IgD-negative memory B cell (primary cell): Measurements from ENCODE around the gene TCF23. TPM values are rescaled to one million over a fixed set of nuclear protein-coding genes. Genes with fewer than 3 reads are reported as not detected.
A peak's percentile ranks its signal among the peaks of the same experiment; 100 is the strongest.
"Not testable (repeated sequence)": the region's sequence is repeated elsewhere in the genome, so short reads cannot be mapped to it uniquely, and the experiment has no call there.

ENCODE experiments used
- H3K27ac Mint-ChIP-seq, 3 donors: one replicate each; pipeline ENCODE4 v1.8.0; 2020 to 2022; ENCODE audit warnings: mild to moderate bottlenecking in 3 of 3, mixed read lengths in 3 of 3, moderate library complexity in 1 of 3
- H3K27me3 Mint-ChIP-seq: one replicate; pipeline ENCODE4 v1.8.0; 2021; ENCODE audit warnings: mixed read lengths
- H3K36me3 Mint-ChIP-seq: one replicate; pipeline ENCODE4 v1.8.0; 2020; ENCODE audit warnings: mild to moderate bottlenecking, mixed read lengths
- H3K4me1 Mint-ChIP-seq, 3 donors: one replicate each; pipeline ENCODE4 v1.8.0; 2020 to 2022; ENCODE audit warnings: mixed read lengths in 3 of 3, mild to moderate bottlenecking in 1 of 3
- H3K4me3 Mint-ChIP-seq, 4 donors: one replicate each; pipeline ENCODE4 v1.8.0; 2020 to 2022; ENCODE audit warnings: mild to moderate bottlenecking in 4 of 4, mixed read lengths in 4 of 4, moderate library complexity in 3 of 4
- H3K9me3 Mint-ChIP-seq, 3 donors: one replicate each; pipeline ENCODE4 v1.8.0; 2020 to 2021; ENCODE audit warnings: mixed read lengths in 3 of 3, mild to moderate bottlenecking in 1 of 3
- polyA plus RNA-seq: library from polyadenylated mRNA; unstranded; fragments of 300-500 nt; fragmentation: Illumina TruSeq; gene quantifications from one replicate; pipeline ENCODE4 v1.2.3, GENCODE V29; 2021

TCF23 gene
- not detected for polyA plus RNA-seq

GRCh38 chr2:27148801-27149439 lies at the start of gene TCF23:
Gene TCF23 (plus strand): TSS chr2:27149004. CDS start chr2:27149134, 130 bp downstream.
- H3K4me1 Mint-ChIP-seq = peaks cover 0 to 1% (median 0%) of the 10 kb centered on the region in 3 donors
- H3K36me3 Mint-ChIP-seq = no peaks in the 10 kb centered on the region
- H3K27ac Mint-ChIP-seq = no peak within 1 kb of the TSS

GRCh38 chr2:27099334-27099955 lies 49.4 kb upstream of the TCF23 start:
- Mint-ChIP-seq H3K36me3 (no peaks in the 10 kb centered on the region), H3K27me3 (no peaks in the 10 kb centered on the region), H3K4me1 (peaks cover 0 to 12% (median 6%) of the 10 kb centered on the region in 3 donors), H3K27ac (no peak overlapping the region), H3K4me3 (no peak overlapping the region), H3K9me3 (no peaks in the 10 kb centered on the region)

More at GRCh38 chr2:27148801-27149439, at the start of gene TCF23:
- Mint-ChIP-seq H3K4me3 (no peak within 1 kb of the TSS), H3K9me3 (no peaks in the 10 kb centered on the region), H3K27me3 (peaks cover 10% of the 10 kb centered on the region)

- H3K9me3 Mint-ChIP-seq = no peaks in the 10 kb centered on the region
- no peak overlapping the region for H3K27ac Mint-ChIP-seq
- no peaks in the 10 kb centered on the region for H3K36me3 Mint-ChIP-seq
- no peak overlapping the region for H3K4me3 Mint-ChIP-seq
- peaks cover 0 to 12% (median 6%) of the 10 kb centered on the region in 3 donors for H3K4me1 Mint-ChIP-seq
- no peaks in the 10 kb centered on the region for H3K27me3 Mint-ChIP-seq
These were observed 48.8 kb upstream of the TCF23 start for GRCh38 chr2:27100036-27100435.

DNA sequence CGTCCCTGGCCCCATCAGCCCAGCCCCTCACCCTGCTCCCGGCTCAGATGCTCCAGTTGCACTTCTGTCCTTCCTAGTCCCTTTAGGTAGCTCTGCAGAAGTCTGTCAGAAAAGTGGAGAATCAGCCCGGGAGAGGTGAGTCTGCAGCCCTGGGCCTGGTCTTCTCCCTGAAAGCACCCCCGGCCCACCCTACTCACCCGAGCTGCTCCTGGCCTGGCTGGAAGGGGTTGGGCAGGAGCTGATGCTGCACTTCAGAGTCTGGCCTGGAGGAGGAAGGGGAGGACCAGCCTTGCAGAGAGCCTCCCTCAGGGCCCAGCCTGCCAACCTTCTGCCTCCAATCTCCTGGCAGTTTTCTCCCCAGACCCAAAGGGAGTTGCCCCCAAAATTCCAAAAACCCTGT lies 46.5 kb upstream of the TCF23 start:
- Mint-ChIP-seq H3K27me3 (peaks cover 1% of the 10 kb centered on the region), H3K4me3 (no peak overlapping the region), H3K4me1 (peaks cover 0 to 1% (median 0%) of the 10 kb centered on the region in 3 donors), H3K36me3 (no peaks in the 10 kb centered on the region), H3K9me3 (no peaks in the 10 kb centered on the region), H3K27ac (no peak overlapping the region)

- no peak overlapping the region for H3K27ac Mint-ChIP-seq
- no peak overlapping the region for H3K4me3 Mint-ChIP-seq
- H3K27me3 Mint-ChIP-seq = peaks cover 1% of the 10 kb centered on the region
- H3K4me1 Mint-ChIP-seq = no peaks in the 10 kb centered on the region
- H3K9me3 Mint-ChIP-seq = no peaks in the 10 kb centered on the region
- no peaks in the 10 kb centered on the region for H3K36me3 Mint-ChIP-seq
These were observed 42.8 kb upstream of the TCF23 start for GRCh38 chr2:27105981-27106380.

- Mint-ChIP-seq H3K9me3 (no peaks in the 10 kb centered on the region), H3K36me3 (no peaks in the 10 kb centered on the region), H3K27ac (no peak overlapping the region), H3K27me3 (peaks cover 1% of the 10 kb centered on the region), H3K4me1 (no peaks in the 10 kb centered on the region), H3K4me3 (no peak overlapping the region)
These were observed 40.6 kb upstream of the TCF23 start for GRCh38 chr2:27108221-27108620.

DNA sequence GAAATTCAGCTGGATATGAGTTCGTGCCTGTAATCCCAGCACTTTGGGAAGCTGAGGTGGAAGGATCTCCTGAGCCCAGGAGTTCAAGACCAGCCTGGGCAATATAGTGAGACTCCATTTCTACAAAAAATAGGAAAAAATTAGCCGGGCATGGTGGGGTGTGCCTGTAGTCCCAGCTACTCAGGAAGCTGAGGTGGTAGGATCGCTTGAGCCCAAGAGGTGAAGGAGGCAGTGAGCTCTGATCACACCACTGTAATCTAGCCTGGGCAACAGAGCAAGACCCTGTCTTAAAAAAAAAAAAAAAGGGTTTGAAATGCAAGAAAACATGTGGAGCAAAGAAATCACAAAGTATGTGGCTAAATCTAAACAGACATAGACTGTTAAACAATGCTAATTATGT lies 39.7 kb upstream of the TCF23 start:
- H3K4me3 Mint-ChIP-seq = no peak overlapping the region
- H3K36me3 Mint-ChIP-seq = no peaks in the 10 kb centered on the region
- no peaks in the 10 kb centered on the region for H3K4me1 Mint-ChIP-seq
- peaks cover 1% of the 10 kb centered on the region for H3K27me3 Mint-ChIP-seq
- H3K27ac Mint-ChIP-seq = no peak overlapping the region
- no peaks in the 10 kb centered on the region for H3K9me3 Mint-ChIP-seq

GRCh38 chr2:27110603-27111352 lies 38.0 kb upstream of the TCF23 start:
- H3K27me3 Mint-ChIP-seq, H3K36me3 Mint-ChIP-seq, H3K27ac Mint-ChIP-seq, H3K4me3 Mint-ChIP-seq, H3K9me3 Mint-ChIP-seq, H3K4me1 Mint-ChIP-seq: not testable (repeated sequence)

- not testable (repeated sequence) for H3K4me3 Mint-ChIP-seq, H3K27ac Mint-ChIP-seq, H3K9me3 Mint-ChIP-seq, H3K27me3 Mint-ChIP-seq, H3K36me3 Mint-ChIP-seq, H3K4me1 Mint-ChIP-seq
These were observed 37.3 kb upstream of the TCF23 start for GRCh38 chr2:27111392-27112078.

DNA sequence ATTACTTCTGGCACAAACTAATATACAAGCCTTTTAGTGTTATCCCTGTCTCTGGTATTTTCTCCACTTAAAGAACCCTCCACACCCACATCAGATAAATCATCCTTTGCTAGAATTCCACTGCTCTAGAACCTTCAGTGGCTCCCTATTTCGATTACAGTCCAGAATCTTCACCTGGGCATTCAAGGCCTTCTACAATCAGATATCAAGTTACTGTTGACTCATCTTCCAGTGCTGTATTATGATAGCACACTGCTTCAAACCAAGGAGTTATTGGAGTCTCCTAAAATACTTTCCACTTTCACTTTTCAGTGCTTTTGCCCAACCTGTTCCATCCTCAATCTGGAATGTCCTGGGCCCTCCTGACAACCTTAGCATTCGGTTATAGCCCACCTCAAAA lies 33.3 kb upstream of the TCF23 start:
- H3K4me1 Mint-ChIP-seq = peaks cover 0 to 7% (median 5%) of the 10 kb centered on the region in 3 donors
- no peaks in the 10 kb centered on the region for H3K9me3 Mint-ChIP-seq
- no peak overlapping the region for H3K4me3 Mint-ChIP-seq
- no peaks in the 10 kb centered on the region for H3K36me3 Mint-ChIP-seq
- H3K27me3 Mint-ChIP-seq = peaks cover 20% of the 10 kb centered on the region
- no peak overlapping the region for H3K27ac Mint-ChIP-seq

DNA sequence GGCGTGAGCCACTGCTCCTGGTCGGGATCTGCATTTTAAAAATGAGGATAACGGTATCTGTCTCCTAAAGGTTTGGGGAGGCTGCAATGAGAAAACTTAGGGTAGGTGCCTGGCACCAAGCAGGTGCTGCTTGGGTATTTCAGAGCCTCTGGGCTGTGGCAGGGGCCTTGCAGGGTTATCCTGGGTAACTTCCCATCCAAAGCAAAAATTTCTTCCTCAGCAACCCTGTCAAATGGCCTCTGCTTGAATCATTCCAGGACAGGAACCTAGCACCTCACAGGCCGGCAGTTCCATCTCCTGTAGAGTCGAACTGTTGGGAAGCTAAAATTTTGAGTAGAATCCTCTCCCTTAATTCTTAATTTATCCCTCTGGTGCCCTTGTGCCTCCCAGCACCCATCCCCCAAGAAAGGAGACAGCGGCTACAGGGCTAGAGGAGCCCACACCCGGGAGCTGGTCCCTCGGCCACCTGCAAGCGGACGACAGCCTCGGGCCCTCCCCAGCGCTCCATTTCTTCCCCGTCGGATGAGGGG lies 30.7 kb upstream of the TCF23 start:
- no peak overlapping the region for H3K27ac Mint-ChIP-seq
- H3K9me3 Mint-ChIP-seq = no peaks in the 10 kb centered on the region
- H3K27me3 Mint-ChIP-seq = peaks cover 20% of the 10 kb centered on the region
- peak overlapping the region in 3 of 4 donors; percentile 36 to 60 (median 39) for H3K4me3 Mint-ChIP-seq
- peaks cover 2 to 9% (median 7%) of the 10 kb centered on the region in 3 donors for H3K4me1 Mint-ChIP-seq
- no peaks in the 10 kb centered on the region for H3K36me3 Mint-ChIP-seq

GRCh38 chr2:27118525-27119329 lies 30.1 kb upstream of the TCF23 start, which contains the start of gene CGREF1:
Gene CGREF1 (minus strand): TSS chr2:27119128. CDS start chr2:27104366, 14,762 bp downstream.
- Mint-ChIP-seq H3K4me1 (peaks cover 3 to 12% (median 11%) of the 10 kb centered on the region in 3 donors), H3K4me3 (peak within 1 kb of the TSS; percentile 75 to 90 (median 80)), H3K36me3 (no peaks in the 10 kb centered on the region), H3K27me3 (peaks cover 20% of the 10 kb centered on the region), H3K9me3 (no peaks in the 10 kb centered on the region), H3K27ac (peak within 1 kb of the TSS in 1 of 3 donors; percentile 84)

DNA sequence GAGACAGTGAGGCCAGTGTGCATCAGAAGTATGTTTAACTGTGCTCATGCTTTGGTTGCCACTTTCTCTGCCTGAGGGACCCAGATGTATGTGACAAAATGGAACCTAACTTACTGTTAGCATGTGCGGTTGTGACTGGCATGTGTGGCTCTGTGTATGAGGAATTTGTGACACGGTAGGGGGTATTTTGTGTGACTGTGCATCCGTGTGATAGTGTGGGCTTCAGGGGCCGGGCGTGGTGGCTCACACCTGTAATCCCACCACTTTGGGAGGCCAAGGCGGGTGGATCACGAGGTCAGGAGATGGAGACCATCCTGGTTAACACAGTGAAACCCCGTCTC lies 29.5 kb upstream of the TCF23 start:
- not testable (repeated sequence) for H3K36me3 Mint-ChIP-seq, H3K9me3 Mint-ChIP-seq
- Mint-ChIP-seq H3K27ac (peak overlapping the region in 1 of 3 donors; percentile 84), H3K4me1 (peaks cover 3 to 12% (median 11%) of the 10 kb centered on the region in 3 donors), H3K4me3 (peak overlapping the region; percentile 75 to 90 (median 80)), H3K27me3 (peaks cover 20% of the 10 kb centered on the region)

DNA sequence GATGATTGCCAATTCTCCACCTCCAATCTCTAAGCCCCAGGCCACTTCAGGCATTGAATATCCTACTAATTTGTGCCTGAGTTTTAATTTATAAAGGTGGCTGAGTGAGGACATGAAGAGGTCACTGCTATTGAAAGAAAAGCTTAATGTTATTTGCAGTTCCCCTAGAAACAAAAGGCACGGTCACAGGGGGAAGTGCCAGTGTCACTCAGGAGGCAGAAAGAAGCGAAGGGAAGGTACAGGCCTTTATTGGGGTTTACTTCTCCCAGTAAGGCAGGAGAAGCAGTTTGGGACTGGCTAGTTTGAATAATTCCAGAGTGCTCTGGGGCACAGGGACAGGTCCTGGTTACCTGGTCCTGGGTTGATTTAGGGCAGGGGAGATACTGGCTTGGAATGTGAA lies 26.9 kb upstream of the TCF23 start:
- H3K4me1 Mint-ChIP-seq = peaks cover 3 to 15% (median 11%) of the 10 kb centered on the region in 3 donors
- peaks cover 20% of the 10 kb centered on the region for H3K27me3 Mint-ChIP-seq
- H3K27ac Mint-ChIP-seq = no peak overlapping the region
- no peaks in the 10 kb centered on the region for H3K36me3 Mint-ChIP-seq
- no peaks in the 10 kb centered on the region for H3K9me3 Mint-ChIP-seq
- peak overlapping the region in 2 of 4 donors; percentile 25 to 95 for H3K4me3 Mint-ChIP-seq
